GM18526 (cell line): ENCODE measurements around the gene ZNHIT3.

ENCODE experiments used
- POLR2A ChIP-seq: IDR thresholded peaks from 3 replicates; pipeline ENCODE4 v1.6.1; 2011; ENCODE audit not compliant: insufficient read length; ENCODE audit errors: extremely low read depth

The ZNHIT3 gene

DNA sequence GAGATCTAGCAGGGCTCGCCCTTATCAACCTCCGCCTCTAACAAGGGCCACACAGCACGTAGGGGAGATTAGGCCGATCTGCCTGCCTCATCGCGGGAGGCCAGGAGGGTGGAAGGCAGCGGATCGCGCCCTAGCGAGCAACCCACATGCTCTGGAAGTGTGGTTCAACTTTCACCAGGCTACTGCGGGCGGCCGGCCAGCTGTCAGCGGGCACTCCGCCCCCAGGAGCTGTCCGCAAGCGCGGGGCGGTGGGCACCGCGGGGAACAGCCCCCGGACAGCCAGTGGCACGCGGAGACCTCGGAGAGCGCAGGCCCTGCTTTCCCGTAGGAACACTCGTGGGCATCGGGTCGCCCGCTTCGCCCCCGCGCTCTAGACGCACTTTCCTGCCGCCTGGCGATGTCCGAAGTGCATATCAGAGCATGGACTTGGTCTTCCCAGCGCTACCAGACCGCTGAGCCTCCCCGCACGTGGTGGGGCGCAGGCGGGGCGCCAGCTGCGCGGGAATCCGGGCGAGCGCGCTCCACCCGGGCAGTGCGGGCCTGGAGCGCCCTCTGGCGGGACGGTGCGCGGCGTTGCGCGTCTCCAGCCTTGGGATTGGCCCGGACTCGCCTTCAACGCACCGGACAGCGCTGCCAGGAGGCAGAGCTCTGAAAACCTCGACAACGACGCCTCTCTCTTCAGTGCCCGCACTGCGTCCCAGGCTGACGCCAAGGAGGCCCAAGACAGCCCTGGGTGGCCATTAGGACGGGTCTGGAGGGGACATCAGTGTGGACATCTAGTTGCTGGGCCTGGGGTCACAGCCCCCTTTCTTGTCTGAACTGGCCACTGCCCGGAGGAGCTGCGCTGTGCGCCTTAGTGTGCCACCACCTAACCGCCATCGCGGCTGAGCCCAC is 3.6 kb upstream of the ZNHIT3 start:
- TF ChIP-seq POLR2A, result no peak

GRCh38 chr17:36485027-36485426 is 1.5 kb upstream of the ZNHIT3 start:
- no peak for TF ChIP-seq POLR2A

DNA sequence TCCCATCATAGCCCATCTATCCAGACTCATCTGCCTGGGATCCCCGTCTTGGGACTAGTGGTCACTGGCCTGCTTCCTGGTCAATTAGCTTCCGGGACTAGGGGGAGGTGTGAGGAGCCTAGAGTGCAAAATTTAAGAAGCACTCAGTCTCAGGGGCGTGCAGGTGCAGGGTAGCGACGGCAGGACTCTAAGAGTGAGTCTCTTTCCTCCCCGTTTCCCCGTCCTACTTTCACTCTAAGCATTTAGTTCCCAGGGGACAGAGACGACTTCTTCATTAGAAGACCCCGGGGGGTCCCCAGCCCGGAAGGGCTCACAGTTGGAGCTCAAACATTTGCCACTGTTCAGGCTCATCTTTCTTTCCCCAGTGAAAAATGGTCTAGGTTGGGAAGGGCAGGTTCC is 677 bp upstream of the ZNHIT3 start:
- no peak for TF ChIP-seq POLR2A

DNA sequence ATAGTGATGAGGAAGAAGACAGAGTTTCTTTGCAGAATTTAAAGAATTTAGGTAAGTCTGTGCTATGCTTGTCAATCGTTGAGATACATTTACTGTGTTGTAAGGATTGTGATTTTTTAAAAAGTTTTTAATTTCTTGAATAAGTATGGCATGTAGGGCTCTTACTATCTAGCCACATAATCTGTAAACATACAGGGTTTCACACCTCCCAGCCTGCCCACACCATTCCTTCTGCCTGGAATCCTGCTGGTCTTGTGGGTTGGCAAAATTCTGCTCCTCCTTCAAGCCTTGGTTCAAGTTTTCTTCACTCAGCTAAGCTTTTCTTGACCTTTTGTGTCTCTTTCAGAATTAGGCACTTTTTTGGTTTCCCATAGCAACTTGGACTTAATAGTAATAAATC is 7.5 kb downstream of the ZNHIT3 start:
- TF ChIP-seq POLR2A, result no peak

GRCh38 chr17:36494674-36495073 is 8.2 kb downstream of the ZNHIT3 start:
- no peak for TF ChIP-seq POLR2A

- no peak for TF ChIP-seq POLR2A
Observed at GRCh38 chr17:36495076-36495578, 8.6 kb downstream of the ZNHIT3 start.

DNA sequence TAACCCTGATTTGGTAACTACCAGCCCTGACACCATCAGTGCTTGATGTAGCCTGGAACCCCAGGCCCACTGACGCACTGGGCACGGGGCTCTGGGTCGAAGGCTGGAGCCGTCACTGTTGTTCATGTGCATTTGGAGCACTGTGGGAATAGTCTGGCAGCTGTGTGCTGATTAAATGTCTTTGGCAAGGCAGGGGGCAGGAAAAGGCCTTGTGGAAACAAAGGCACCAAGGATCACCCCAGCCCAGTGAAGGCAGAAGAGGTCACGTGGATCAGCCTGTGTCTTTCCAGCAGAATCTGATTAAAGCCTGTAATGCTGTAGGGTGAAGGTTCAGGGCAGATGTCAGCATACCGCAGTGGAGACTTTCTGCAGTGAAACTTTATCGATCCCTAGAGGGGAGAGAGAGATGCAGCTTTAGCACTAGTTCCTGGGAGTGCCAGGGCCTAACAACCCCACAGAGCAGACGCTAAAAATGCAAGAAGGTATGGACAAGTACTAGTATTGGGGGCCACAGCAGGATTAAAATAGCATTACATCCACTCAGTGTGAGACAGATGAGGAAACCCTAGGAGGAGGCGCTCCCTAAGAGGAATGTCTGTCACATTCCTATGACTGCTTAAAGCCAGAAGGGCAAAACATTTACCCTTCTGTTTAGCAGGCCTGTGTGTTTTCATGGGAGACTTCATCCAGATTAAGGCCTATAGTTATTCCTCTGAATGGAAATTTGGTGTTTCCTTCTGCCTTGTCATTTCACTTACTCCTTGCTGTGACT is 9.7 kb downstream of the ZNHIT3 start:
- no peak for TF ChIP-seq POLR2A

GRCh38 chr17:36498155-36498554 is 11.7 kb downstream of the ZNHIT3 start:
- no peak for TF ChIP-seq POLR2A

DNA sequence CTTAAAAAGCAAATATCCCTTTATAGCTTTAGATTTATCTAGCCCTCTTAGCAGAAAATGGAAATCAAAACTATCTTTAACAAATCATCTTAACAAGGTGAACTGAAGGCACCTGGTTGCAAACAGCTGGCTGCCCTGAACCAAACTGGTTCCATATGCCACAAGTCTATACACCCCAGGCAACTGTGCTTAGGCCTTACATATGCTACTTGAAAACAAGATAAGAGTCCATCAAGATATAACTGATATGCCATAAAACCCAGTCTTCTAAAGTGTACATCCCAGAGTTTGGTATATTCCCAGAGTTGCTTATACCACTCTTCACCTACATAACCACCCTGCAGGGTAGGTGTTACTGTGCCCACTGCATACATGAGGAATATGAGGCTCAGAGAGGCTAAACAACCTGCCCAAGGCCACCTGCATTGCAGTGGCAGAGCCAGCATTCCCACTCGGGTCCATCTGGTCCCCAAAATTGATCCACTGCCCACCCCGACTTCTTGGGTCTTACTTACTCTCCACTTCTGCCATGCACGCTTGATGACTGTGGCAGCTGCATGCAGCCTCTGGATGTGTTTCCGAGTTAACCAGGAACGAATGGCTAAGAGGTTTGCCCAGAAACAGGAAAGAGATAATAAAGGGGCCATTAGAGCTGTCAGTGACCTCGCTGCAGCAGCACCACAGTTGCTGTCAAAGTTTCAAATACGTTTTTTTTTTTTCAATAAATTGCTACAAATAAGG is 12.2 kb downstream of the ZNHIT3 start:
- no peak for TF ChIP-seq POLR2A

GRCh38 chr17:36500745-36501225 is 14.3 kb downstream of the ZNHIT3 start:
- TF ChIP-seq POLR2A, result no peak

- no peak for TF ChIP-seq POLR2A
Observed at GRCh38 chr17:36501351-36501750, 14.9 kb downstream of the ZNHIT3 start.

DNA sequence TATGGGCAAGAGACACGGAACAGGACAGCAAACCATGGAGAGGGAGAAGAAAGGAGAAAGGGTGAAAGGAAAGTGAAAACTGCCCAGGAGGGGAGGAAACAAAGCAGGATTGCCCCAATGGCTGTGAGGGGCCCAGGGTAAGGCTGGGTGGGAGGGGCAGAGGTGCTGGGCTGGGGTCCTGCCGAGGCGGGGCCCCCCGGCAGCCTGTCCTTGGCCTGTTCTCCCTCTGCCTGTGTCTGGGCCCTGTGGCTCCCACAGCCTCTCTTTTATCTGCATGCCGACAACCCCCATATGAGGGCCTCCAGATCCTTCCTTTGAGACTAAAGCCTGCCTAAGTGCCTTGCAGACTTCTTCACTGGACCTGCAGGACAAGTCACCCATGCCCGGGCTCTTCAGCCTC is 15.5 kb downstream of the ZNHIT3 start:
- no peak for TF ChIP-seq POLR2A

DNA sequence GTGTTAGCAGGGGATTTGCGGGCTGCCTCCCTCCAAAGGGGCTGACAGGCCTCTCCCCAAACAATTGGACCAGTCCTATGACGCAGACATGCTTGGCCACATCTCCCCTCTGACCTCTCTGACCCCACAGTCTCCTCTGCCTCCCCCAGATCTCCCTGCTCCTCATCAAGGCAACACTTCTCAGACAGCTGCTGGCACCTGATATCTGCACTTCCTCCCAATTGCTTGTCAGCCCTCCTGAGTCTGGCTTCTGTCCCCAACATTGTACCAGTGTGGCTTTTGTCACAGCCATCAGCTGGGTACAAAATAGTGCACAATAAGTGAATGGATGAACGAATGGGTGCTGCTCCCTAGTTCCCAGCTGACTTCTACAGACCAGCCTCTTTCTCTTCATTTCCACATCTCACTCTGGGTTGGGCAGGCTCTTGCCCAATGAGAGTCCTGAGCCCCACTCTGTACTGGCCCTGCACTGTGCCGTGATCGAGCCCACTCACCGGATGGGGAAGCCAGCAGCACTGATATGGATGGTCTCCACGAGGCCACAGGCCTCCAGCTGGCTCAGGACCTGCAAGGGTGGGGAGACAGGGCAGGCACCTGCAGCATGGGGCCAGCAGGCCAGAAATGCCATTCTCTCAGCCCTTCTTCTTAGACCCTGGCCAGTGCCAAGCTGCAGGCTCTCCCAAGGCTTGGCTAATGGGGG is 17.1 kb downstream of the ZNHIT3 start:
- no peak for TF ChIP-seq POLR2A

DNA sequence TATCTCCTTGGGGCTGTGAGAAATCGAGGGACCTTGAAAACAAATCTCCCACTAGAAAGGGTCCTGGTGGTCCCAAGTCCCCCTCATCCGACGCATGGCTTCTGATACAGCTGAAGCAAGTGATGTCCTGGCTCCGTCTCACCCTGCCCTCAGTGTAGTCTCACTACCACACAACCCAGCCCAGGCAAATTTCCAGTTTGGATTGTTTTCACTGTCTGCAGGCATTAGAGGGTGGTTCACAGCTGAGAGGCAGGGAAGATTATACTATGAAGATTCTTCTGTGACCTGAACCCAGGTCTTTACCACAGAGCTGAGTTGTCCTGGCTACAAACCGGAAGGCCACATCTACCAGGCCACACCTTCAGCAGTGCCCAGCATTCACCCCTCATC is 17.7 kb downstream of the ZNHIT3 start:
- TF ChIP-seq POLR2A, result no peak

DNA sequence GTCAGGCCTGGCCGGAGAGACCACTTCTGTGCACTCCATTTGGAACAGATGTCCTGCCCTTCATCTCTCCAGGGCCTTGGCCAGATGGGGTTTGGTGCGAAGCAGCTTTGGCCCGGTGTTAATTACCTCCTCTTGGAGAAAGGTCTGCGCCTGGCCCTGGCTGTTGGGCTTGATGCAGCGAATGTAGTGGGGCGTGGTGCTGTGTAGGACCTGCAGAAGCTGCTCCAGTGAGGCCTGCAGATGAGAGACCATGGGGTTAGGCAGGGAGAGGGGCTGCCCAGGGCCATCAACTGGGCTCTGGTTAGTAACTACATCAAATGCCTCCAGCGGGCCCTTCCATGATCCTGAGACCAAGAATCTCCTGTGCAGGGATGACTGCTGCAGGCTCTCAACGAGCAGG is 18.7 kb downstream of the ZNHIT3 start:
- TF ChIP-seq POLR2A, result no peak
